ENCODE measurements around the gene MIEF2.
"Not testable (repeated sequence)": the region's sequence is repeated elsewhere in the genome, so short reads cannot be mapped to it uniquely, and the experiment has no call there.

MIEF2 gene

GRCh38 chr17:18270046-18270931, 9.8 kb downstream of the MIEF2 start:
- in situ Hi-C loops (cut with MboI; ENCODE audit: low pct_unique_long_range_greater_than_20kb, low sequenced_read_pairs), result loop anchor here (10.0 kb wide), 1 partner anchor 55 kb away; no protein-coding TSS in a partner anchor

DNA sequence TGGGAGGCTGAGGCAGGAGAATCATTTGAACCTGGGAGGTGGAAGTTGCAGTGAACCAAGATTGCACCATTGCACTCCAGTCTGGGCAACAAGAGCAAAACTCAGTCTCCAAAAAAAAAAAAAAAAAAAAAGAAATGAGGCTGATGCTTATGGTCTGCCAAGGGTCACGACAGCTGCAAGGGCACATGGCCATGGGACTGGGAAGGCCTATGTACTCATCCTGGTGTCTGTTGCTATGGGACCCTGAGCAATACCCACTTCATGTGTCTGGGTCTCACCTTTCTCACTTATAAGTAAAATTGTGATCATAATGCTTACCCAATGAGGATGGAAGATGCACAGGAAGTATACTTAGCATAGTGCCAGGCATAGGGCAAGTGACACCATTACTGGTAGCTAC, 16.6 kb downstream of the MIEF2 start:
- DNase-seq, result no peak
- in situ Hi-C loops (cut with MboI; ENCODE audit: low pct_unique_long_range_greater_than_20kb, low sequenced_read_pairs), result loop anchor here (10.0 kb wide), 1 partner anchor 62 kb away; no protein-coding TSS in a partner anchor

More at GRCh38 chr17:18270046-18270931, 9.8 kb downstream of the MIEF2 start:
- DNase-seq, result no peak

DNA sequence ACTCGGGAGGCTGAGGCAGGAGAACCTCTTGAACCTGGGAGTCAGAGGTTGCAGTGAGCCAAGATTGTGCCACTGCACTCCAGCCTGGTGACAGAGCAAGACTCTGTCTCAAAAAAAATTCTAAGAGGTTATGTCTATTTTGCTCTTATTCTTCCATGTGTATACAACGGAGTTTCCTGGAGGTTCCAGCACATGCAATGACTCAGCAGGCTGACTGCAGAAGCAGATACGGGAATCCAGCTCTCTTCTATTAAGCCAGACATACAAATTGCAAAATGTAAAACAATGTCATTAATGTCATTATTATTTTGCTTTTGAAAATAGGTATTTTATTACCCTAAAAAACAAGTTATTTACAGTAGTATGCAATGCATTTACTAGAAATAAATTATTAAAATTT, 18.4 kb downstream of the MIEF2 start:
- in situ Hi-C loops (cut with MboI; ENCODE audit: low pct_unique_long_range_greater_than_20kb, low sequenced_read_pairs), result loop anchor here (10.0 kb wide), 1 partner anchor 64 kb away; no protein-coding TSS in a partner anchor
- no peak for DNase-seq

GRCh38 chr17:18280249-18280648, 19.8 kb downstream of the MIEF2 start:
- DNase-seq, result no peak
- in situ Hi-C loops (cut with MboI; ENCODE audit: low pct_unique_long_range_greater_than_20kb, low sequenced_read_pairs), result no loop called here

GRCh38 chr17:18280766-18281371, 20.4 kb downstream of the MIEF2 start:
- in situ Hi-C loops (cut with MboI; ENCODE audit: low pct_unique_long_range_greater_than_20kb, low sequenced_read_pairs), result no loop called here
- DNase-seq, result no peak

DNA sequence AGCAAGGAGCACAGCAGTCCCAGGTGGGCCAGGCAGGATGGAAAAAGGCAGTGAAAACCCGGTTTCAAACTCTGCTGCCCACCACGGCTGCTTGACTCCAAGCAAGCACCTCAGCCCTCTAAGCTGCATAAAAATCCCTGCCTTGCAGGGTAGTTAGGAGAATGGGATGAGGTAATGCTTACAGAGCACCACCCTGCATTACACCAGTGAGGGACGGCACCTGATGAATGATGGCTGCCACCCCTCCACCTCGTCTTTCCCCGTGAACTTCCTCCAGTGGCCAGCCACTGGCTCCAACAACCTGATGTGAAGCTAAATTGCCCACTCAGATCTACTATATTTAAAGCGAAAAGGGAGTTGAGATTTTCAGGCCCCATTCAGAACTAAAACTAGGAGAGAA, 21.3 kb downstream of the MIEF2 start:
- in situ Hi-C loops (cut with MboI; ENCODE audit: low pct_unique_long_range_greater_than_20kb, low sequenced_read_pairs), result no loop called here
- no peak for DNase-seq

DNA sequence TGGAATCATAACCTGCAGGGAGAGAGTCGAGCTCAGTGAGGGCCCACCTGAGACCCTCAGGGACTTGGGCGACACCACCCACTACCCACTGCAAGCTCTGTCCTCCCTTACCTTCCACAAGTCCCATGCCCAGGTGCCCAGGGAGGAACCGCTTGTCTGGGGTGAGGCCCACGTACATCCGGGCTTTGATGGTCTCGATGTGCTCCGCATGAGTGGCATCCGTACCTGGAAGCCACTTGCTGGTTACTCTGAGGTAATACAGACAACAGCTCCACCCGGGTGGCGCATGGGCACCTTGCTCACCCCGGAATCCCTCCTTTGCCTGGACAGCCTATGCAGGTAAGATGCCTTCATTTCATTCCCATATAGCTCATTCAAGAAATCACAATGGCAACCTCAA, 24.8 kb downstream of the MIEF2 start:
- in situ Hi-C loops (cut with MboI; ENCODE audit: low pct_unique_long_range_greater_than_20kb, low sequenced_read_pairs), result no loop called here
- no peak for DNase-seq

- no peak for DNase-seq
- in situ Hi-C loops (cut with MboI; ENCODE audit: low pct_unique_long_range_greater_than_20kb, low sequenced_read_pairs), result no loop called here
Measured at GRCh38 chr17:18291718-18292540, 31.5 kb downstream of the MIEF2 start.

DNA sequence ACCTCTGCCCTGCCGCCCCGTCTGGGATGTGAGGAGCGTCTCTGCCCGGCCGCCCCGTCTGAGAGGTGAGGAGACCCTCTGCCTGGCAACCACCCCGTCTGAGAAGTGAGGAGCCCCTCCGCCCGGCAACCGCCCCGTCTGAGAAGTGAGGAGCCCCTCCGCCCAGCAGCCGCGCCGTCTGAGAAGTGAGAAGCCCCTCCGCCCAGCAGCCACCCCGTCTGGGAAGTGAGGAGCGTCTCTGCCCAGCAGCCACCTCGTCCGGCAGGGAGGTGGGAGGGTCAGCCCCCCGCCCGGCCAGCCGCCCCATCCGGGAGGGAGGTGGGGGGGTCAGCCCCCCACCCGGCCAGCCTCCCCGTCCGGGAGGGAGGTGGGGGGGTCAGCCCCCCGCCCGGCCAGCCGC, 37.6 kb downstream of the MIEF2 start:
- in situ Hi-C loops (cut with MboI; ENCODE audit: low pct_unique_long_range_greater_than_20kb, low sequenced_read_pairs); DNase-seq: not testable (repeated sequence)

GRCh38 chr17:18300725-18301480, 40.4 kb downstream of the MIEF2 start:
- in situ Hi-C loops (cut with MboI; ENCODE audit: low pct_unique_long_range_greater_than_20kb, low sequenced_read_pairs), result no loop called here
- DNase-seq, result no peak

DNA sequence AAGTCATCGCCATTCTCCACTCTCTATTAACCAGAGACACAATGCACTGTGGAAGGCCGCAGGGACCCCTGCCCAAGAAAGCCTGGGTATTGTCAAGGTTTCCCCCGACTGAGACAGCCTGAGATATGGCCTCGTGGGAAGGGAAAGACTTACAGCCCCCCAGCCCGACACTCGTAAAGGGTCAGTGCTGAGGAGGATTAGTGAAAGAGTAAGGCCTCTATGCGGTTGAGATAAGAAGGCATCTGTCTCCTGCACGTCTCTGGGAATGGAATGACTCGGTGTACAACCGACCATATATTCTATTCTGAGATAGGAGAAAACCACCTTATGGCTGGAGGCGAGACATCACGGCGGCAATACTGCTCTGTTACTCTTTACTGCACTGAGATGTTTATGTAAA, 42.7 kb downstream of the MIEF2 start:
- DNase-seq; in situ Hi-C loops (cut with MboI; ENCODE audit: low pct_unique_long_range_greater_than_20kb, low sequenced_read_pairs): not testable (repeated sequence)

- in situ Hi-C loops (cut with MboI; ENCODE audit: low pct_unique_long_range_greater_than_20kb, low sequenced_read_pairs), result no loop called here
- no peak for DNase-seq
Measured at GRCh38 chr17:18309202-18309601, 48.7 kb downstream of the MIEF2 start.

DNA sequence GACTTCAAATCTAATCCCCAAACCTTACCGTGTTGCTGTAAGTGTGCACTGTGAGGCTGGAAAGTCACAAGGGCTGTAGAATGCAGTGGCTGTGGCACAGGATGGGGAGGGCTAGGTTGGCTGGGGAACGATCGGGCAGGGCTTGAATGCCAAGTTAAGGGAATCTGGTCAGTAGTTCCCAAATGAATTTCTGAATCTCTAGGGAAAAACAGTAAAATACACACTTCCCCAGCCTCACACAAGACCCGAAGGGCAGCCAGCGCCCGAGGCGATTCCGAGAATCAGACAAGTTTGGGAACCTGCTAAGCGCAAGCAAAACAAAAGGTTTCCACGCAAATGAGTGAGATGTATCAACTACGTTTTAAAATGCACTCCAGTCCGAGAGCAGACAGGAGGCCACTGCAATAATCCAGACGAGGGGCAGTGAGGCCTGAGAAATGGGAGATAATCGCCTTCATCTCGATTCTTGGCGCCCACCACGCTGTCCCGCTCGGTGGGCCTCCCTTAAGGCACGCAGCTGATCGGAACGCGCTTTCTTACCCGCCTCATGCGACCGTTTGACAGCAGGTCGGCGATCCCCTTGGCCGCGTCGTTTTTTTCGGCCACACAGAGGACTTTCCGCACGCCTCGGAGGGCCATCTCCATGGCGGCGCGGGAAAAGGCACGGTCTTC, 53.7 kb downstream of the MIEF2 start:
- in situ Hi-C loops (cut with MboI; ENCODE audit: low pct_unique_long_range_greater_than_20kb, low sequenced_read_pairs), result no loop called here
- no peak for DNase-seq

GRCh38 chr17:18314731-18315561, 54.5 kb downstream of the MIEF2 start, which contains the start of the genes SMCR8 and TOP3A:
TSS of gene SMCR8 (plus strand) at chr17:18315293. CDS start at chr17:18315790, 497 bp downstream.
TSS of gene TOP3A (minus strand) at chr17:18314994. CDS start at chr17:18314778, 216 bp downstream.
- DNase-seq, result peak; percentile 97
- in situ Hi-C loops (cut with MboI; ENCODE audit: low pct_unique_long_range_greater_than_20kb, low sequenced_read_pairs), result no loop called here

DNA sequence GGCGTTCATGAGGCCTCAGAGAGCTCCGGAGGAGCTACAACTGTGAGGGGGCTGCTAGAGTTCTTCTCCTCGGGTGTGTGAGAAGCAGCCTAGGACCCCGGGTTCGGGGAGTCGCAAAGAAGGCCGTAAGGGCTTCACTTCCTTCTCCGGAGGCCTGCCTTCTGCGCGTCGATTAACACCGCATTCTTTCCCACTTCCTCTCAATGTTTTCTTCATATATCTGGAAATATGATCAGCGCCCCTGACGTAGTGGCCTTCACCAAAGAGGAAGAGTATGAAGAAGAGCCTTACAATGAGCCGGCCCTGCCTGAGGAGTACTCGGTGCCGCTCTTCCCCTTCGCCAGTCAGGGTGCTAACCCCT, 55.1 kb downstream of the MIEF2 start:
- DNase-seq, result peak; percentile 61
- in situ Hi-C loops (cut with MboI; ENCODE audit: low pct_unique_long_range_greater_than_20kb, low sequenced_read_pairs), result no loop called here

GRCh38 chr17:18315961-18316360, 55.5 kb downstream of the MIEF2 start:
- in situ Hi-C loops (cut with MboI; ENCODE audit: low pct_unique_long_range_greater_than_20kb, low sequenced_read_pairs), result no loop called here
- no peak for DNase-seq

Data from KBM-7 (cell line).